Neural progenitor cell (in vitro differentiated cells): ENCODE results near the gene CFAP161. TPM values are rescaled to one million over a fixed set of nuclear protein-coding genes. Genes with fewer than 3 reads are reported as not detected.

Source experiments
- DNase-seq: peaks from one replicate; pipeline ENCODE4 v3.0.0-alpha.2; 2016; ENCODE audit warnings: low spot score
- H2AFZ ChIP-seq: fragments of 200-600 bp; sonication (generic); replicated peaks from 2 replicates; pipeline ENCODE4 v1.6.1; 2016; ENCODE audit warnings: antibody characterized with exemption
- H3F3A ChIP-seq: fragments of 200-600 bp; sonication (generic); 2 replicates; pipeline ENCODE4 v1.6.1; 2016; ENCODE audit warnings: antibody characterized with exemption, low read depth
- H3K27ac ChIP-seq: fragments of 200-600 bp; sonication (generic); 2 replicates; pipeline ENCODE4 v1.5.1; 2016; ENCODE audit warnings: mild to moderate bottlenecking
- H3K27me3 ChIP-seq: fragments of 200-600 bp; sonication (generic); 2 replicates; pipeline ENCODE4 v1.6.1; 2016; ENCODE audit warnings: mild to moderate bottlenecking, moderate library complexity
- H3K36me3 ChIP-seq: fragments of 200-600 bp; sonication (generic); 2 replicates; pipeline ENCODE4 v1.5.1; 2016
- H3K4me1 ChIP-seq: fragments of 200-600 bp; sonication (generic); 2 replicates; pipeline ENCODE4 v1.6.1; 2016; ENCODE audit warnings: mixed run types
- H3K4me2 ChIP-seq: fragments of 200-600 bp; sonication (generic); 2 replicates; pipeline ENCODE4 v1.6.1; 2016
- H3K4me3 ChIP-seq: fragments of 200-600 bp; sonication (generic); 2 replicates; pipeline ENCODE4 v1.5.1; 2016
- H3K79me2 ChIP-seq: fragments of 200-600 bp; sonication (generic); 2 replicates; pipeline ENCODE4 v1.6.1; 2016; ENCODE audit warnings: low read depth
- H3K9ac ChIP-seq: fragments of 200-600 bp; sonication (generic); 2 replicates; pipeline ENCODE4 v1.6.1; 2016
- H3K9me3 ChIP-seq: fragments of 200-600 bp; sonication (generic); 2 replicates; pipeline ENCODE4 v1.5.1; 2016; ENCODE audit warnings: low read depth
- H4K20me1 ChIP-seq: fragments of 200-600 bp; sonication (generic); 2 replicates; pipeline ENCODE4 v1.6.1; 2016; ENCODE audit warnings: low read depth
- H3K27ac Mint-ChIP-seq: 3 replicates; pipeline ENCODE4 v1.8.0; 2021; ENCODE audit warnings: mixed read lengths
- H3K27me3 Mint-ChIP-seq: 2 replicates; pipeline ENCODE4 v1.8.0; 2022; ENCODE audit warnings: low read depth, mild to moderate bottlenecking, inconsistent platforms, moderate library complexity, mixed read lengths; ENCODE audit not compliant: insufficient read depth
- H3K36me3 Mint-ChIP-seq: 3 replicates; pipeline ENCODE4 v1.8.0; 2021; ENCODE audit warnings: mixed read lengths
- H3K4me1 Mint-ChIP-seq: 3 replicates; pipeline ENCODE4 v1.8.0; 2021; ENCODE audit warnings: mixed read lengths
- H3K4me3 Mint-ChIP-seq: 3 replicates; pipeline ENCODE4 v1.8.0; 2021; ENCODE audit warnings: mild to moderate bottlenecking, moderate library complexity, mixed read lengths
- H3K9me3 Mint-ChIP-seq: 3 replicates; pipeline ENCODE4 v1.8.0; 2020; ENCODE audit warnings: mixed read lengths
- CTCF ChIP-seq: fragments of 200-600 bp; sonication (generic); IDR thresholded peaks from 2 replicates; pipeline ENCODE4 v1.5.1; 2017; ENCODE audit warnings: antibody characterized with exemption, mild to moderate bottlenecking
- EZH2 ChIP-seq: fragments of 200-600 bp; sonication (generic); IDR thresholded peaks from 2 replicates; pipeline ENCODE4 v1.6.1; 2017; ENCODE audit warnings: antibody characterized with exemption, mild to moderate bottlenecking, moderate library complexity
- EZH2phosphoT487 ChIP-seq: fragments of 200-600 bp; sonication (generic); IDR thresholded peaks from 2 replicates; pipeline ENCODE4 v1.6.1; 2017; ENCODE audit warnings: antibody characterized with exemption
- total RNA-seq: library from RNA; depleted of rRNA; stranded (reverse); fragments of >200 nt; gene quantifications from 2 replicates; pipeline ENCODE4 v1.2.3, GENCODE V29; 2015; ENCODE audit warnings: low replicate concordance

Gene CFAP161
- total RNA-seq, 1 donor from 2014 or later: 1.9 TPM

GRCh38 chr15:81095690-81096365, 38.2 kb upstream of the CFAP161 start:
- Mint-ChIP-seq H3K4me3 (no peak overlapping the region), H3K9me3 (peaks cover 3% of the 10 kb centered on the region), H3K27ac (peak overlapping the region; percentile 55), H3K27me3 (no peaks in the 10 kb centered on the region), H3K4me1 (no peaks in the 10 kb centered on the region), H3K36me3 (no peaks in the 10 kb centered on the region)
- Histone ChIP-seq H2AFZ (no peak overlapping the region), H3K4me3 (no peak overlapping the region), H3K4me1 (no peaks in the 10 kb centered on the region), H4K20me1 (no peaks in the 10 kb centered on the region), H3K79me2 (no peaks in the 10 kb centered on the region), H3K27ac (no peak overlapping the region), H3K4me2 (no peak overlapping the region), H3K9me3 (no peaks in the 10 kb centered on the region), H3K27me3 (peaks cover 11% of the 10 kb centered on the region), H3K36me3 (no peaks in the 10 kb centered on the region), H3F3A (no peaks in the 10 kb centered on the region), H3K9ac (no peak overlapping the region)
- TF ChIP-seq EZH2phosphoT487: no peak
- TF ChIP-seq EZH2: no peak
- no peak for TF ChIP-seq CTCF
- no peak for DNase-seq

- no peak overlapping the region for H3K4me3 ChIP-seq
- no peak for DNase-seq
- peaks cover 11% of the 10 kb centered on the region for H3K27me3 ChIP-seq
- no peaks in the 10 kb centered on the region for H3K79me2 ChIP-seq
- no peaks in the 10 kb centered on the region for H3K4me1 Mint-ChIP-seq
- H3K27me3 Mint-ChIP-seq: no peaks in the 10 kb centered on the region
- H2AFZ ChIP-seq: no peak overlapping the region
- H3K27ac ChIP-seq: no peak overlapping the region
- H3K36me3 ChIP-seq: no peaks in the 10 kb centered on the region
- no peaks in the 10 kb centered on the region for H3K36me3 Mint-ChIP-seq
- H4K20me1 ChIP-seq: no peaks in the 10 kb centered on the region
- H3K9ac ChIP-seq: no peak overlapping the region
- no peaks in the 10 kb centered on the region for H3K4me1 ChIP-seq
- H3K9me3 Mint-ChIP-seq: peaks cover 3% of the 10 kb centered on the region
- H3K27ac Mint-ChIP-seq: no peak overlapping the region
- TF ChIP-seq EZH2phosphoT487 (no peak), EZH2 (no peak), CTCF (no peak)
- no peak overlapping the region for H3K4me2 ChIP-seq
- no peaks in the 10 kb centered on the region for H3K9me3 ChIP-seq
- no peaks in the 10 kb centered on the region for H3F3A ChIP-seq
- no peak overlapping the region for H3K4me3 Mint-ChIP-seq
Observed at GRCh38 chr15:81096398-81096797, 37.7 kb upstream of the CFAP161 start.

GRCh38 chr15:81097116-81097889, 36.8 kb upstream of the CFAP161 start:
- Histone ChIP-seq H3K36me3 (no peaks in the 10 kb centered on the region), H3K9ac (no peak overlapping the region), H3K4me1 (no peaks in the 10 kb centered on the region), H3K4me2 (no peak overlapping the region), H3K4me3 (no peak overlapping the region), H3K9me3 (no peaks in the 10 kb centered on the region), H2AFZ (no peak overlapping the region), H3K27ac (no peak overlapping the region), H4K20me1 (no peaks in the 10 kb centered on the region), H3K27me3 (peaks cover 11% of the 10 kb centered on the region), H3F3A (no peaks in the 10 kb centered on the region), H3K79me2 (no peaks in the 10 kb centered on the region)
- peaks cover 3% of the 10 kb centered on the region for H3K9me3 Mint-ChIP-seq
- H3K27ac Mint-ChIP-seq: no peak overlapping the region
- no peaks in the 10 kb centered on the region for H3K4me1 Mint-ChIP-seq
- TF ChIP-seq CTCF: no peak
- TF ChIP-seq EZH2: no peak
- no peak for TF ChIP-seq EZH2phosphoT487
- H3K27me3 Mint-ChIP-seq: no peaks in the 10 kb centered on the region
- no peak for DNase-seq
- no peak overlapping the region for H3K4me3 Mint-ChIP-seq
- no peaks in the 10 kb centered on the region for H3K36me3 Mint-ChIP-seq
